NCI-H748 (cell line): ENCODE results near the gene NINL.
"Not testable (repeated sequence)": the region's sequence is repeated elsewhere in the genome, so short reads cannot be mapped to it uniquely, and the experiment has no call there.

Experiments used
- DNase-seq: peaks from one replicate; lab custom pipeline; 2025; ENCODE audit not compliant: unreplicated experiment; lab: John Stamatoyannopoulos, UW

Gene NINL

DNA sequence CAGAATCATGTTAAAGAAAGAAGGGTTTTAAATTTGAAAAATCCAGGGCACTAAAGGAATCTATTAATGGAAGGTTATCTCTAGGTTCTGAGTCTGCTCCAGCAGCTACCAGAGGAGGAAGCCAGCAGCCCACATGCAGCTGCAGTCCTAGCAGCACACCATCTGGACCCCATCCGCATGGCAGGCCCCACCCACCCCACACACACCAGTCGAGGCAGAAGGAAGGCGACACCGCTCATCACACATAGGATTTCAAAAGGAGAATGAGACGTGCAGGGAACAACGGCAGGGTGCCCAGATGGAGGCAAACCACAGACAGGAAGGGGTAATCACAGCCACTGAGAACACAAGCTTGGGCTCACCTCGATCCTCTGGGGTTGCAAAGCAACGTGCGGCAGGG lies 99.0 kb downstream of the NINL start:
- no peak for DNase-seq

DNA sequence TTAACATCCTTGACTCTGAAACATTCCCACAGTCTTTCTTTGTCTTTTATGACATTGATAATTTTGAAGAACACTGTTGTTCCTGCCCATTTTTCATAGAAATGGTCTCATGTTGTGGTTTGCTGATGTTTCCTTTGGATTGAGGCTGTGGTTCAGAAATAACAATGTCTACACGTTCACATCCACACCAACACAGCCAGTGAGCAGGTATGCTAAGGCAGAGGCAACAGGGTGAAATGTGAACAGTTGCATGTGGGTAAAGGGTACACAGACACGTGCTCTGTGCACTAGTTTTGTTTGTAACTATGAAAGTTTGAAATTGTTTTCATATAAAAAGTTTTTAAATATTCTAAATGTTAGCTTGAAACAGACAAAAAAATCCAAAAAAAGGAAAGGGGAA lies 99.5 kb downstream of the NINL start:
- DNase-seq, result no peak

DNA sequence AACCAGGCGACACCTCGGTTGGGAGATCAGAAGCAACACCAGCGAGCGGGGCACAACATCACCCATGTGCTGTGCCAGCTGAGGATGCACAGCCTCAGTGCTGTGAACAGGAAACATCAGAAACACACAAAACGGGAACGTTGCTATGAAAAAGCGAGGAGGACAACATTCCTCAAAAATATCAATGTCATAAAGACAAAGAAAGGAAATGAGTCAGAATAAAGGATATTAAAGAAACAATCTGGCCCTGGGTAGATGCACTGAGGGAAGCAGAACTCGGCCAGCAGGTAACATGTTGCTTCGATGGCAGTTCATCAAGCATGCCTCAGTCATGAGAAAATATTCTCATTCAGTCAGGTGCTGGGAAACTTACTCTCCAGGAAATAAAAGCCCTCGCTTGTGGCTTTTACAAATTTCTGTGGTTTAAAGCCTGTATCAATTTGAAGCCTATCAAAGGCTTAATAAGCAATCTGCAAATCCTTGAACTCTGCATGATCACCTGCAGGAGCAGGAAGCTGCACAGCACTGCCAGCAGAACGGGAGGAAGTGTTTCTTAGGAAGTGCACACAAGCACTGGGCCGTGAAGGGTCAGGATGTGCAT lies 100.3 kb downstream of the NINL start:
- DNase-seq, result no peak

DNA sequence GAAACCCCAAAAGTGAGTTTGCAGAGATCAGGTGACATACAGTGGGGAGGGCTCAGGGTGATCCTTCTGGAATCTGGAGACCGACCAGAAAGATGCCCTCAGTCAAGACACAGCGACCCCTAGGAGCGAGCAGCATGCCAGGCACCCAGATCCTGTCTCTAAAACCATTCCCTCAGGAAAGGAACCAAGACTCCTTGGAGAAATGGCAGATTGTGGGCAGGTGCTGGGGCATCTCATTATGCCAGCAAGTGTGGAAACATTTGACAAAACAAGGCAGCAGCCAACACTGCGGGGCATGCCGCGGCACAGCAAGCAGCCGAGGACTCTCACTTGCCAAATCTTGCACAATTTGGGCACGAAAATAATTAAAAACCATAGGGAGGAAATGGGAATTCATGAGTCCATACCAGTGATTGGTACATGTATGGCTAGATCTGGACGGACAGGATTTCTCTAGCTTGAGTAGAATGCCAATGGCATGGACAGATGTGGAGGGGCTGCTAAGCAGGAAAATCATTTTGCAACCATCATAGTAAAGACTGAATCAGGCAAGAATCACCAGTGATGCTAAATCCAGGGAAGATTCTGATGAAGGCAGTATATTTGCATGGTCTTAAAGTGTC lies 101.0 kb downstream of the NINL start:
- DNase-seq, result no peak

DNA sequence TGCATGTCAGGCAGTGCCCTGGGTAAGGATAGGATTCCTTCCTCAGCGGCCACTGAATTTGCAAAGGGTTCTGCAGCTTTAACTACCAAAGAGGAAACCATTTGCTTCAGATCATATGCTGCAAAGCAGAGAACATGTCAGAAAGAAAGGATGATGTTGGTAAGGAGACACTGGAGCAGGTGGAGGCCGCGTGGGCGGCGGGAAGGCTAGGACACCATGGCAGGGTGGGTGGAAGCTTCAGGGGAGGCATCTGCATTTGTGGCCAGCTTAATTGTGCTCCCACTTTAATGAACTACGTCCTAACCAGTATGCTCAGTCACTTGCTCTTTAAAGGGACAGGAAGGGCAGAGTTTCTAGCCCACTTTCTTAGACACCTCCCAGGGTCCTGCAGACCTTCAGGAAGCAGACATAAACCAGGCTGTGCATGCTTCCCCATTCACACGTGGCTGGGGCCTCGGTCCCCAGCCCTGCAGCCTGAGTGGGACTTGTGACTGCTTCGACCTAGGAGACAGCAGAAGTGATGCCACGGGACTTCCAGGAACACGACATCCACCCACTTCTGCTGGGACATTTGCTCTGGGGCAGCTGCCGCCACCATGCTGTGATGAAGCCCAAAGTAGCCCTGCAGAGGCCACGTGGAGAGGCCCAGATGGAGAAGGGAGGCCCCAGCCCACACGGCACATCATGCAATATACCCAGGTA lies 101.7 kb downstream of the NINL start:
- DNase-seq, result no peak

DNA sequence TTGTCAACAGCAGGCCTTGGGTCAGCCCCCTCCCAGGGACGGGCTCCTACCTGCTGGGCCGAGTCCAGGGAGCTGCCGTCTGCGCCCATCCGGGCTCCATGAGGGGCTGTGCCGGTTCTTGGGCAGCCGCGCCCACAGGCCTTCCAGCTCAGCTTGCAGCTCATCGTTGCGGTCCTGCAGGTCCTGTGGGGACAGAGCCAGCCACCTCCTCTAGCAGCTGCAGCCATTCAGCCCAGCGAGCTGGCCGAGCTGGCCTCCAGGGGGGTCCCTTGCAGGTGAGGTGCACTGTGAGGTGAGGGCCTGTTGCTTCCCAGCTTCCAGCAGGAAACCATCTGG lies 103.4 kb downstream of the NINL start:
- no peak for DNase-seq

DNA sequence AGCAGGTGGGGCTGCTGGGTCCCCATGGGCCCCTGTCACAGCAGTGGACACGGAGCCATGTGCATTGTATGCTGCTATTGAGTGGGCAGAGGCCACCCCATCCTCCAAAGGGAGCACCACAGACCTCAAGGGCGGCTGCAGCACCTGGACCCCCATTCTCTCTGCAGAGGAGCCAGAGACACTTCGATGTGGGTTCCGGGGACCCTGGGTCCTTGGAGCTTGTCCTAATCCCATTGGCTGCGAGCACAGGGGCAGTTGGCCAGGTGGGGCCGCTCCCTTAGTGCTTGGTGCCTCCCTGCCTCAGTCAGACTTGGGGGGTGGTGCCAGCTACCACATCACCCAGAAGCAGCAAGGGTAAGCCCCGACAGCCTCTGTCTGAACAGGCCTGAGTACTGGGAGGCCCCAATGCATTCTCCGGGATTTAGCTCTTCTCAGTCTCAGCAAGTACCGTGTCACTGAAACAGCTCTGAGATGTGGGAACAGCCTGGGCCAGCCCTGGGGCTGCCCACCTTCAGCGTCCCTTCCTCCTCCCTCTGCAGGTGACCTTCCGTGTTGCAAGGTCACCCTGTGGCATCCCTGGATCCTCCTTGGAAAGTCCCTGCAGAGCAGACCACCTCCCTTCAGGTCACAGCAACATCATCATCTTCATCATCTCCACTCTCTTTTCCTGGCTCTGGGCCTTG lies 104.0 kb downstream of the NINL start:
- DNase-seq, result no peak

DNA sequence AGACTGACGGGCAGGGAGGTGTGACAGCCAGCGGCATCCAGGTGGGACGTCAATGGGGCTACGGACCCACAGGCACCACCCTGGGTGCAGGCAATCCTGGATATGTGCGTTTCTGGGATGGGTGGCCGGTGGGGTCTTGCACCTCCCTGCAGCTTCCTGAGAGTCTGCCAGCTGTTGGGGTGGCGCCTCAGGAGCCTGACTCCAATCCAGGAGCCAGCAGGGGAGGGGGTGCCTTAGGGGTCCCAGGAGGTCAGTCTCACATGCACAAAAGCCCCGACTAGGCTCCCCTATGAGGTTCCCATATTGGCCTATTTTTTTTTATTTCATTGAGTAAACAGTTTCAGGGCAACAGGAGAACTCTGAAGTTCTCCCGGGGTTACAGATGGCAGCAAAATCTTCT lies 104.5 kb downstream of the NINL start:
- DNase-seq, result no peak

DNA sequence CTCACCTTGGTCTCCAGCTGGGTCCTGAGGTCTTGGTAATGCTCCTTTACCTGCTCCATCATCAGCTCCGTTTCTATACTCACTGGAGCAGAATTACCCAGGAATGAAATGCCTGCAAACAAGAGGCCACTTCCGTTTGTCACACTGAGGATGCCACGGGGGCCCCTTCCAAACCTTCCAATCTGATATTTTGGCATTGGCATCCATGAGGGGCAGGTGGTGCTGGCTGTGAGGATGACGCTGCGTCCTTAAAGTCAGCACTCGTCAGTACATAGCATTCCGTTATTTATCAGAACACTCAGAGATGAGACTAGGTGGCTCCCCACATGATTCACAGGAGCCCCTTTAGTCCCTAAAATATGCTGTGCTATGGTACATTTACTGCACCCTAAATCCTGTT lies 105.2 kb downstream of the NINL start:
- DNase-seq, result no peak

DNA sequence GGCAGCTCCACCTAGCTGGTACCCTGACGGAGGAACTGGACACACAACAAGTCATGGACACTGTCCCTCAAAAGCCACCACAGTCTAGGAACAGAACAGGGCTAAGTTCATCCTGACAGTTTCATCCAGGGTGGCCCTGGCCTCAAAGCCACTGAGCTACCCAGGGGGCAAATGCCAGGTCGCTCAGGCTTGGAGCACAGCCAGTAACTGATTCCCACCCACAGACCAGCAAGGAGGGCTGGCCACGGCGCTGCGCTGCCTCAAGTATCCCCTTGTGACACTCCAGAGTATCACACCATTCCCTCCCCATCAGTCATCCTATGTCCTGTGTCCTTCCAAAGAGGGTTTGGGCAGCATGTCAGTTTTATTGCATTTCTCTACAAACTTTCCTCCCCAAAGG lies 105.7 kb downstream of the NINL start:
- no peak for DNase-seq

DNA sequence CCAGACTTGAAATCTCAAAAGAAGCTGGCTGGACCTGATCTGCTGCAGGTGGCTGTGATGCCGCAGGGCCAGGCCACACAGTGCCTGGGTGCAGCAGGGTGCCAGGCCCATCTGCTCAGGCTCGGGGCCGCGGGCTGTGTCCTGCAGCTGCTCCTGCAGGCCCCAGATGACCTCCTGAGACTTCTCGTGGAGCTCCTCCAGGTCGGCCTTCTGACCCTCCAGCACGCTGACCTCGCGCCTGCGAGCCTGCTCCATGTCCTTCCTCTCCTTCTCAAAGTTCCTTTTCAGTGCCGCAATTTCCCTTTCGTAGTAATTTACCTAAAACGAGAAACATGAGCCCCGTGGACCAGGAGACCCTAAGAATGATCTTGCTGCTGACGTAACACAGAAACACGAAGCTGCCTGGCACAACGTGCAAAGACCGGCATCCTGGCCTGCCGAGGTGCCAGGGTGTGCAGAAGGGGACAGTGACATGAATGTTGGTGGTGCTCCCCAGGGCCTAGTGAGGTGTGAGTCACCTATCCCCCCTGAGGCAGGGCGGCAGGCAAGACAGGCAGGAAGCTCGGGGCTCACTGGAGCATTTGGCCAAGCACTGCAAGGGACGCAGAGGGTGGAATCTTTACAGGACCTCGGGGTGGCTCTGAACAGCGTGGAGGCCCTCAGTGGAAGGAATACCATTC lies 106.3 kb downstream of the NINL start:
- no peak for DNase-seq

DNA sequence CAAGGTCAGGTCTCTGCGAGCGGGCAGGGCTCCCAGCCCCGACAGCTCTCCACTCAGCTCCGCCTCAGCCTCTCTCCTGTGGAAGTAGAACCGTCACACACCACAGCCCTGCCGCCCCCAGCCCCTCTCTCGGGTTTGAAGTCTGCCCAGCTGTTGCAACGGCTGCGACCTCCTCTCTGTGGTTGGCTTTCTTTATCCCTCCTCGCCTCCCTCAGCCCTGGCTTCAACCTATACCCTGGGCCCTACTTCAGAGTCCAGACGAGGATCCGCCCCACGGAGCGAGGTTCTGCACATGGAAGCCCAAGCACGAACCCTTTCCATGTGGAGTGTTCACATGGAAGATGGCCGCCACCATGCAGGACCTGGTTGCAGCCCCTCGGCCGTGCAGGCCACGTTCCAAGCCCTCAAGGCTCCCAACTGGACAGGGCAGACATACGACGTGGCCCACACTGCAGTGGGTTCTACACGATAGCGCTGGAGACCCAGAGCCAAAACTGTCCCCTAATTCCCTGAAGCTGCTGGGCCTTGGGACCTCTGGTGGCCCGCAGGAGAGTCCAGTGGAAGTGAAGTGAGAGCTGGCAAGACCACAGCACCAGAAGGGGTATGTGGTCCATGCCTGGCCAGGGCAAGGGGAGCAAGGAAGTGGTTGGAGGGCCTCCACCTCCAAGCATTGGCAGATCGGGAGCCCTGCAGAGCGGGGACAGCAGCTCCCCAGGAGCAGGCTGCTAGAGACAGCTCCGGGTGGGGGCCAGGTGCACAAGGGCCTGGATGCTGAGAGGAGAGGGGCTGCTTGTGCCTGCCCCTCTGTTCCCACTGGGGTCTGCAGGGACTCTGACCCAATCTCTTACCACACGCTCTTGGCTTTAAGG lies 108.1 kb downstream of the NINL start:
- no peak for DNase-seq

DNA sequence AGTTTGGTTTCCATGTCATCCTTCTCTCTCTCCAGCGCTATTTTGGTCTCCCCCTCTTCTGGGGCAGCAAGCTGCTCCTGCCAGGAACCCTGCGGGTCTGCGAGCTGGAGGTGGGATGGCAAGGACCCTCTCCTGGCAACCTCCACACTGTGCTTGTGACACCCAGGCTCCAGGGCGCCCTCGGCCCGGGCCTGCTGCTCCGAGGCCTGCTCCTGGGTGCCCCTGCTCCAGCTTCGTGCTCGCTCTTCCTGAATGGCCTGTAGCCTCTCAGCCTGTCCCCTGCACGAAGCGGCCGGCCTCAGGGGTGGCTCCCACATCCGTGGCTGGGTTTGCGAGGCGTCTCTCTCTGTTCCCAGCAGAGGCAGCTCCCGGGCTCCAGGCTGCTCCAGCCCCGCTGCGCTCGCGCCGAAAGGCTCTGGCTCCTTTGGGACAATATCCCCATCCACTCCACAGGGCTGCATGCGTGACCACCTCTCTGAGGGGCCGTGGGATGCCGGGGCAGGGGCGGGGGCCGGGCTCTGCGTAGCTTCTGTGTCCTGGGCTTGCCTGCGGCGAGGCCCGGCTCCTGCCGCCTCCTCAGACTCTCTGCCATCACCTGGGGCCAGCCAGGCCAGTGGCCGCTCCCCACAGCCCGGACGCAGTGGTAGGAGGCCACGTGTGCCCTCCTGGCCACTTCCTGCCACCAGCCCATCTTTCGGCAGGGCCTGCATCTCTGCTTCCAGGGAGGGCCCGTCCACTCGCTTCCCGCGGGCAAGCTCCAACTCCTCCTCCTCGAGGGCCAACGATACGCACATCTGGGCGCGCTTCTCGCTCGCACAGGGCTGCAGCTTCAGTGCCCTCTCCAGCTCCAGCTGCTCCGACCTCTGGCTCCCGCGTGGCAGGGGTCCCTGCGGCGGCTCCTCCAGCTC lies 109.0 kb downstream of the NINL start:
- no peak for DNase-seq

DNA sequence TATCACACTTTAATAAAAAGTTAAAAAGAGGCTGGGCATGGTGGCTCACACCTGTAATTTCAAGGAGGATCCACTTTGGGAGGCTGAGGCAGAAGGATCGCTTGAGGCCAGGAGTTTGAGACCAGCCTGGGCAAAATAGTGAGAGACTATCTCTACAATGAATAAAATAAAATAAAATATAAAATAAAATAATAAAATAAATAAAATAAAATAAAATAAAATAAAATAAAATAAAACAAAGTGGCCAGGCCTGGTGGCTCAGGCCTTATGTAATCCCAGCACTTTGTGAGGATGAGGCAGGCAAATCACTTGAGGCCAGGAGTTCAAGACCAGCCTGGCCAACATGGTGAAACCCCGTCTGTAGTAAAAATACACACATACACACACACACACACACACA lies 112.0 kb downstream of the NINL start:
- not testable (repeated sequence) for DNase-seq

DNA sequence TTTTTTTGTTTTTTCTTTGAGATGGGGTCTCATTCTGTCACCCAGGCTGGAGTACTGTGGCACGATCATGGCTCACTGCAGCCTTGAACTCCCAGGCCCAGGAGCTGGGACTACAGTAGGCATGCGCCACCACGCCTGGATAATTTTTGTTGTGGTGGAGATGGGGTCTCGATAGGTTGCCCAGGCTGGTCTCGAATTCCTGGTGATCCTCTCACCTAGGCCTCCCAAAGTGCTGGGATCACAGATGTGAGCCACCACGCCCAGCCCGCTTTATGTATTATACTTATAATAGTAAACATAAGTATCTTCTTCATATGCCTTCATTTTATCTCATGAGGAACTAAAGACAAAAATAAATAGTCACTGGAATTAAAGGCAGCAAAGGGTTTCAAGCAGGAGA lies 114.3 kb downstream of the NINL start:
- DNase-seq, result no peak

DNA sequence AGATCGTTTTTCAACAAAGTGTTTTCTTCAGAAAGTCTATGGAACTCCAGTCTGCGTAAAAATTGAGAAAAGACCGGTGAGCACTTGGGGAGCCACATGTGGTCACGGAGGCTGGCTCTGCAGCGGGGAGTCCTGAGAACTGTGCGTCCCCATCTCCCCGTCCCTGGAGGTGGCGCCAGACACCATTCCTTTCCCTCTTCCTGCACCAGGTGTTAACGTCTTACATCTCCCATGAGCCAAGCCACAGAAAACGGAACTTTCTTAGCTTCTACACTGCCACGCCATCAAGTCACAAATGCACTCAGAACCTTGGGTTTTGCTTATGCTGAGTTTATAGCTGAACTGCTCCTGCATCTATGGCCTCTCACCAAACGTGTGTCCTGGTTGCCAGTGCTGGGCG lies 115.3 kb downstream of the NINL start:
- DNase-seq, result peak; percentile 48

DNA sequence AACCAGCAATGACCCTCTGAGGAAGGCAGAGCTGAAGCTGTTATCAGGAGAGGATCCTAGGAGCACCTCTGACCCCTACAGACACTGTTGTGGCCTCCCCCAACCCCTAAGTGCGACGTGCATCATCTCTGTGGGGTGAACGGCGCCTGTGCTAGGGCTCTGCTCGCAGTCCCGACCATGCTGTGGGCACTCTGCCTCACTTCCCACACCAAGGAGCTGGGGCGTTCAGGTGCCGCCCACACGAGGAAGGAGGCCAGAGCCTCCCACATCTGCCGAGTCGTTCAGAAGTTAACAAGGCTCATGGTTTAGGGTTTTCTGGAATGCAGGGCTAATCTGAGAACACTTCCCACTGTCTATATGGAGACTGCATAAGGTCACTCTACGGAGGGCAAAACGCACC lies 115.8 kb downstream of the NINL start:
- DNase-seq, result no peak

DNA sequence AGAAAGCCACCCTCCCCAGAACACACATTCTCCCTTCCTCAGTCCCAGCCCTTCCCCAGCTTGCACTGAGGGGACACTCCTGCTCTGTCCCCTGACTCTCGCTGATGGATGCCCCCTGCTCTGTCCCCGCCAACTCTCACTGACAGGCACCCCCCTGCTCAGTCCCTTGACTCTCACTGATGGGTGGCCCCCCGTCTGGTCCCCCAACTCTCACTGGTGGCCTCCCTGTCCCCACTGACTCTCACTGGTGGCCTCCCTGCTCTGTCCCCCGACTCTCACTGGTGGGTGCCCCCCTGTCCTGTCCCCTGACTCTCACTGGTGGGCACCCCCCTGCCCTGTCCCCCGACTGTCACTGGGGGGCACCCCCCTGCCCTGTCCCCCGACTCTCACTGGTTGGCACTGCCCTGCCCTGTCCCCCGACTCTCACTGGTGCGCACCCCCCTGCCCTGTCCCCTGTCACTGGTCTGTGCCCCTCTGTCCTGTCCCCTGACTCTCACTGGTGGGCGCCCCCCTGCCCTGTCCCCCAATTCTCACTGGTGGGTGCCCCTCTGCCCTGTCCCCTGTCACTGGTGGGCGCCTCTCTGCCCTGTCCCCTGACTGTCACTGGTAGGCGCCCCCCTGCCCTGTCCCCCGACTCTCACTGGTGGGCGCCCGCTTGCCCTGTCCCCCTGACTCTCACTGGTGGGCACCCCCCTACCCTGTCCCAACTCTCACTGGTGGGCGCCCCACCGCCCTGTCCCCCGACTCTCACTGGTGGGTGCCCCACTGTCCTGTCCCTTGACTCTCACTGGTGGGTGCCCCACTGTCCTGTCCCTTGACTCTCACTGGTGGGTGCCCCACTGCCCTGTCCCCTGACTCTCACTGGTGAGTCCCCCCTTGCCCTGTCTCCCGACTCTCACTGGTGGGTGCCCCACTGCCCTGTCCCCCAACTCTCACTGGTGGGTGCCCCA lies 116.9 kb downstream of the NINL start:
- no peak for DNase-seq

DNA sequence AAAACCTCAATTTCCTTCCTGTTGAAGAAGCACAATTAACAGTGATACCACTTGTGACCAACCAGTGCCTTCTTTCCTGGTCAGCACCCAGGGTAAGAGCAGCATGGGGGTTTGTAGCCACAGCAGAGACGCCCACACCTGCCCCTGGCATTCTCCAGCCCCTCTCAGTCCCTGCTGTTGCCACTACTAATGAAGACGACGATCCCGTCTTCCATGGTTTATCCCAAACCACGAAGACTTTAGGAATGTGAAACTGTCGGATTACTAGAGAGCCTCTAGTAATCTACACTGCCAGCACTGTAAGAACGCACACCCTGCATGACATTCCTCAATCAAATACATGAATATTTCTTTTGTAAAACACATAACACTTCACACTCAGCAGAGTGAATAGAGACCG lies 117.9 kb downstream of the NINL start:
- DNase-seq, result no peak
